HG02642 (cell line): Measurements from ENCODE around the gene CBX7.
A peak's percentile ranks its signal among the peaks of the same experiment; 100 is the strongest.
"Not testable (repeated sequence)": the region's sequence is repeated elsewhere in the genome, so short reads cannot be mapped to it uniquely, and the experiment has no call there.

Source experiments
- ATAC-seq: cut with Tn5 transposase; IDR thresholded peaks from one replicate; pipeline ENCODE4 v1.9.1; 2021; ENCODE audit warnings: mild to moderate bottlenecking; ENCODE audit not compliant: unreplicated experiment, poor library complexity

The CBX7 gene

DNA sequence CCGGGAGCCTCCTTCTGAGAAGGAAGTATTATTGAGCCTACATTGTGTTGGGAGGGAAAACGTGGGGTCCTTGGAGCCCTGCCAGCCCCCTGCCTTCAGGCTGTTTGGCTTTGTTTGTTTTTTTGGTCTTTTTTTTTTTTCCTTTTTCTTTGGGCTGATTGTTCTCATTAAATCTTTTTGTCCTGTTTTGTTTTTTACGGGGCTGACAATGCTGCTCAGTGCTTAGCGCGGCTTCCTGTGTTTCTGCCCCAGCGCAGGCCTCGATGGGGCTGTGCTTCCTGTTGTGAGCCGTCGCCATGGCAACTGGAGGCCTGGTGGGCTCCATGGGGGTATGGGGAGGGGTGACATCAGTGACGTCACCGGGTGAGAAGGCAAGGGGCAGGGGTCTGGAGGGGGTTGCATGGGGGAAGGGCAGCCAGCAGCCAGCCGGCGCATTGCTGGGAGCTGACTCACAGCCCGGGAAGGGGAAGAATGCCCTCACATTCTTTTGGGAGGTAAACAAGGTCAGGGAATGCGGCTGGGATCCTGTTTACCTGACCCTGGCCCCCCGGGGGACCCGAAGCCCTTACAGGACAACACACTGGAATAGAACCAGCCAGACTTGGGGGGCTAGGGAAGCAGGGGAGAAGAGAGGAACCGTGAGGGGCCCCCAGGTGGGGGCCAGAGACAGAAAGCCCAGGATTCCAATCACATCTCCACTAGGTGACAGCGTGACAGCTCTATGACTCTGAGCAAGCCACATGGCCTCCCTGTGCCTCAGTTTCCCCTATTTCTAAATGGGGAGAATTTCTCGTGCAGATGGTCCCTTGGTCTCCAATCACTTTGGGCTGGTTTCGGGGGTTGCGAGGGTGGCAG, 22.2 kb upstream of the CBX7 start:
- ATAC-seq = no peak

DNA sequence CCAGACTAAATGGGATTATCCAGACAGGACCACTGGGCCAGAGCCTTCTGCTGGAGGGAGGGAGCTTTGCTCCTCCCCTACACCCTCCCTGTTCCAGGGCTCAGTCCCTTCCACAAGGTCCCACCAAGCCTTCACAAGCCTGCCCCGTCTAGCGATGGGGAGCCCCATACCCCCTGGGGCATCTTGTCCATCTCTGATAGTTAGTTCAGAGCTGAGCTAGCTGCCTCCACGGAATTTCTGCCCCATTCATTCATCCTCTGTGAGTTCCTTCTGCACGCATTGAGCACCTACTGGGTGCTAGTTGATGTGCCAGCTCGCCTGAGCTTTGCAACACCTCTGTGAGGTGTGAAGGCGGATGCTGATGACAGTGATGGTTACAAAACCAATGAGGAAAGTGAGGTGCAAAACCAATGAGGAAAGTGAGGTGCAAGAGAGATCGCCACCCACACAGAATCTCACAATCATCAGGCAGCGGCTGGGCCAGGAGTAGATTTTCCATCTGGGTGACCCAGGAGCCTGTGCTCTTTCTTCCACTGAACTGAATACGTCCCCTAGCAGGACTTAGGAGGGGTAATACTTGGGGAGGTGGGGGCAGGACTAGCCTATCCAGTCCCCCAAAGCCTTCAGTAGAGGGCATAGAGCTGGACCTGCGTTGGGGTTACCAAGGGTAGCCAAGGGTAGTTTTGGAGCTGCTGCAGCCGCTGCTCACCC, 21.5 kb upstream of the CBX7 start:
- ATAC-seq = no peak

DNA sequence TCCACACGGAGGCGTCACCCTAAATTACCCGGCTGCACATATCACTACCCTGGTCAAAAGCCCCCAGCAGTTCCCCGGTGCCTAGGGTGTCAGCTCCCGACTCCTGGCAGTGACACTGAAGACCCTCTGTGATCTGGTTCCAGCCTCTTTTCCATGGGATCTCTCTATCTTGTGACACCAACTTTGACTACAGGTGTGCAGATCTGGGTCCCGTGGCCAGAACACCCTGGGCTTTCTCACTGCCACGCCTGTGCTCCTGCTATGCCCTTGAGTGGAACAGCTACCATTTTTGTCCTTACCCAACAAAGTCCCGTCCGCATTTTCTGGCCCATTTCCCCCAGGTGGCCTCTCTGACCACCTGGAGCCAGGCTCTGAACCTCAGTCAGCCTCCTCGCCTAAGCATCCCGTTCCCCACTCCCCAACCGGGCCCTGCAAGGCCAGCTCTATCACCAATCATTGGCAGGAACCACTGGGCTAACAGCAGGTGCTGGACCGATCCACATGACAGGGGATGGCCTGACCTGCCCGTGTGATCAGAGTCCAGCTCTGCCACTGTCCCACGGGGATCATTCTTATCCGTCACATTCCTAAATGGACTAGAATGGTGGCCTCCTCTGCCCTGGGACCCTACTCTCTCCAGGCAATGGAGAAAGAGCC, 20.7 kb upstream of the CBX7 start:
- ATAC-seq = no peak

DNA sequence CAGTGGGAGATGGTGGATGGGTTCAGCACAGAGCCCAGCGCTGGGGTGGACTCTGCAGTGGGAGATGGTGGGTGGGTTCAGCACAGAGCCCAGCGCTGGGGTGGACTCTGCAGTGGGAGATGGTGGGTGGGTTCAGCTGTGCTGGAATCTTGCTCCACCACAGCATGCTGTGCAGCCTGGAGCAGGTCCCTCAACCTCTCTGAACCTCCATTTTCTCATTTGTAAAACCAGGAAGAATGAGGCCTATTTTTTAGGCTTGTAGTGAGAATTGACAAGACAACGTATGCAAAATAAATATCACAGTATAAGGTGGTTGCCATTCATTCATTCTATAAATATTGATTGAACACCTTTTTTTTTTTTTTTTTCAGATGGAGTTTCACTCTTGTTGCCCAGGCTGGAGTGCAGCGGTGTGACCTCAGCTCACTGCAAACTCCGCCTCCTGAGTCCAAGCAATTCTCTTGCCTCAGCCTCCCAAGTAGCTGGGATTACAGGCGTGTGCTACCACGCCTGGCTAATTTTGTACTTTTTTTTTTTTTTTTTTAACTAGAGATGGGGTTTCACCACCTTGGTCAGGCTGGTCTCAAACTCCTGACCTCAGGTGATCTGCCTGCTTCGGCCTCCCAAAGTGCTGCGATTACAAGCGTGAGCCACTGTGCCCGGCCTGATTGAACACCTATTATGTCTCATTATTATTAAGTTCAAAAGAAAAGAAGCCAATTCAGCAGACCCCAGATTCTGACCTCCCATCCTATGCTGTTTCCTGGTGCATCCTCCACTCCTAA, 20.0 kb upstream of the CBX7 start:
- not testable (repeated sequence) for ATAC-seq

DNA sequence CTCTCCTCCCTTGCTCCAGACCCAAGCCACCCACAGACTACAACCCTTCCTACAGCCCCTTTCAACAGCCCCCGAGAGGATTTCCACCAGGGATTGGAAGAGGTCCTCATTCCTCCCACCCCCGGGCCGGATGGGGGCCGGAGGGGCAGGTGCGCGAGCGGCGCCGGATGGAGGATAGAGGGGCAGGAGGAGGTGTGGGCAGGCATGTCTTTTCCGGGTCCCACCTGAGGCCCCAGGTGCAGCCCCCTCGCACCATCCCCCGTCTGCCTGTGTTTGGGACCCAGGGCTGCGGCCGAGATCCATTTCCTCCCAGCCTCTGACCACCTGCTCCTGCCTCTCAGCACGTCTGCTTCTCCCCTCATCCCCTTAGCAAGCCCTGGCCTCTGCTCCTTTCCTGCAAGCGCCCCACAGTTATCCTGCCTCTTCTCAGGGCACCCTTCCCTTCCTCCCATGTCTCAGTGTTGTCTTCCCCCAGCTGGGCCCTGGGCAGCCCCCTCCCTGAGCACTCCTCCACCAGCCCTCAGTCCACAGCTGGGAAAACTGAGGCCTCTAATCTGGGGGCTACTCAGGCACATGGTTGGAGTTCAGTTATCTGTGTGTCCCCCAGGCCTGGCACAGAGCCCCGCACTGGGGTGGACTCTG, 19.3 kb upstream of the CBX7 start:
- no peak for ATAC-seq

DNA sequence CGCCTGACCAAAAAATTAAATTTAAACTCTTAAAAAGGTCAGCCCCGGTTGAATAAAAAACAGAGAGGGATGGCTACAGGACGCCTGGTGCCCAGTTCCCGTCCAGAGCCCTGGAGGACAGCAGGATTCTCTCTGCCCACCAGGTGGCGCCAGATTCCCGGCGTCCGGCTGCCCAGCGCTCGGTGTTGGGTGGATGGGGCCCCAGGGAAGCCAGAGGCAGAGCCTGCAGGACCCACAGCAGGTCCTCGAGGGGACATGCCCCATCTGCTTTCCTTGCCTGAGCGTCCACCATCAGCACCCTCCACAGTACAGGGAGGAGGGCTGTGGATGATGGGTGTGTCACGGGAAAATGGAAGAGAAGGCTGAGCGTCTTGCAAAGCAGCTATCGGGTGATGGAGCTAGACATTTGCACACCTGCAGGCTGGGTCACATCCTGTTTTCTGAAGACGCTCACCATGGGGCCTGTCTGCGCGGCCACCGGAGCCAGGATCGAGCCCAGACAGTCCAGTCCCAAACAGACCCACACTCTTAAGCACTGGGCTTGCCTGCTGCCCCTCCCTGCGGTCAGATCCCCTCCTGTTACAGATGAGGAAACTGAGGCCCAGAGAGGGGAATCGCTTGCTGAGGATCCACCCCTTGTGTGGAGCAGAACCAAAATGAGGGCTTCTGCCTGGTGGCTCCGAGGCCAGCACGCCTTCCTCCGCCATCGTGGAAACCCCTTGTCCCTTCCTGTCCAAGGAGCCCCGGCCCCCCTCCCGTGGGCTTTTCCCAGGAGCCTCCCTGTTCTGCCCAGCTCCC, 18.5 kb upstream of the CBX7 start:
- ATAC-seq = peak; percentile 59

DNA sequence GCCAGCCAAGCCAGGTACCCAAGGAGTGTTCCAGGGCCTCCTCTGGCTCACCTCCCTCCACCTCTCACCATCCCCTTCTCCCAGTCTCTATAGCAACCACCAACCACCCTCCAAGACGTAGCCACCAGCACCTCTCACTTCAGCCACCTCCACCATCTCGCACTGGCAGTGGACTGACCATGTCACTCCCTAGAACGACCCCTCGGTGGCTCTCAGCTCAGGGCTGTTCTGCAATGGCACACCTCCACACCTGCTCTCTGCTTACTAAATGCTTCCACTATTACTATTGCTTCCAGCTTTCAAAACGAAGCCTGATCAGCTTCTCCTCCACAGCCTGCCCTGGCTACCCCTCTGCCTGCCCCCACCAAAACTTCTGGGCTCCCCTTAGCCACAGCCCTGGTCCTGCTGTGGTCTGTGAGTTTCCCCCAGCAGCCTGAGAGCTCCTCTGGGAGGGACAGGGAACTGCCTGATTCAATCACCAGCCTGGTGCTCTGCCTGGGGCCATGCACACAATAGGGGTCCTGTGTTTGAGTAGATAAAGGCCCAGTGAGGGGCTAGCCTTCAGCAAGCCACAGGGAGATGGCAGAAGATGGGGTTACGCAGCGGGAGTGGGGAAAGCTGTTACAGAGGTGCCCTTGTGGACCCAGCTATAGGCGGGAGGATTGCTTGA, 17.5 kb upstream of the CBX7 start:
- no peak for ATAC-seq

DNA sequence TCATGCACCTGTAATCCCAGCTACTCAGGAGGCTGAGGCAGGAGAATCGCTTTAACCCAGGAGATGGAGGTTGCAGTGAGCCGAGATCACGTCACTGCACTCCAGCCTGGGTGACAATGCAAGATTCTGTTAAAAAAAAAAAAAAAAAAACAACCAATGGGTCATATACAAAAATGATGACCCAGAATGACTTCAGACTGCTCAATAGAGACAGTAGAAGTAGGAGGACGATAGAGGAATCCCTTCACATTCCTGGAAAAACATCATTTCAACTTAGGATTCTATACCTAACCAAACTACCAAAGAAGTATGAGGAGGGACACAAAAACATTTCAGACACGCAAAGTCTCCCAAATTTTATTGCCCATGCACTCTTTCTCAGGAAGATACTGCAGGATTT, 14.1 kb upstream of the CBX7 start:
- no peak for ATAC-seq

DNA sequence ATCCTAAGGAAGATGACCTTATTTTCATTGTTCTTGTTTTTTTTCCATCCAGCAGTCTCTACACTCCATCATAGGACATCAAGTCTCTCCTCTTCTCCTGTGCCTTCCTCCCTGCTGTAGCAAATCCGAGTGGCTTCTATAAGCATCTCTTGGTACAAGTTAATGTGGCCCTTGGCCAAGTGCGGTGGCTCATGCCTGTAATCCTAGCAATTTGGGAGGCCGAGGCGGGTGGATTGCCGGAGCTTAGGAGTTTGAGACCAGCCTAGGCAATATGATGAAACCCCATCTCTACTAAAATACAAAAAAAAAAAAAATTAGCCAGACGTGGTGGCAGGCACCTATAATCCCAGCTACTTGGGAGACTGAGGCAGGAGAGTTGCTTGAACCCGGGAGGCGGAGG, 3.6 kb upstream of the CBX7 start:
- not testable (repeated sequence) for ATAC-seq

DNA sequence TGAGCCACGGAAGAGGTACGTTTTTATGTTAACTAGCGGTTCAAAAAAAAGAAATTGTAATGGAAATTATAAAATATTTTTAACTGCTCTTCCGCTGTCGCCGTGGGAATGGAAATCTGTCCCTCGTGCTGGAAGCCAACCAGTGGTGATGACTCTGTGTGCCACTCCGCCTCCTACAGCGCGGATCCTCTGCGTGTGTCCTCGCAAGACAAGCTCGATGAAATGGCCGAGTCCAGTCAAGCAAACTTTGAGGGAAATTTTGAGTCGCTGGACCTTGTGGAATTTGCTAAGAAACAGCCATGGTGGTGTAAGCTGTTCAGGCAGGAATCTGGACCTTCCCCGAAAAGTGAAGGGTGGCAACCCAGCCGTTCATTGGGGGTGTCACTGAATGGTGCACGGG, 2.9 kb upstream of the CBX7 start:
- no peak for ATAC-seq

DNA sequence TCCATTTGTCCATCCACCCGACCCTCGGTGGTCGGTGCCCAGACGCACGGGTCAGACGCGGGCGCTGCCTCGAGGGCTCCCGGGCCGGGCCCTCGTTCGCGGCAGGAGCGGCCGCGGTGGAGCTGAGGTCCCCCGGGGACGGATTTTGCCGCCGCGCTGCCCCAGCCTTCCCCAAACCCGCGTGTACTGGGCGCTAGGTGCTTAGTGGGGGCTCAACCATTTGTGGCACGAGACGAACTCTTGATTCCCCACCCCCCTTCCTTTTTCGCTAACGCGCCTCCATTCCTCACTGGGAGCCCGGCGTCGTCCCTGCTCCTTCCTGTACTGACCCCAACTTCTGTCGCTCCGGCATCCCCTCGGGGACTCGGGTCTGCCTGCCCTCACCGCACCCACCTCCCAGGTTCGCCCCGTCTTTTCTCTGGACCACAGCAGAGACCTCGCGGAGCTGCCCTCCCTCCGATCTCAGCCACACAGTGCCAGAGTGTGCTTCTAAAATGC, 789 bp upstream of the CBX7 start:
- ATAC-seq = no peak

DNA sequence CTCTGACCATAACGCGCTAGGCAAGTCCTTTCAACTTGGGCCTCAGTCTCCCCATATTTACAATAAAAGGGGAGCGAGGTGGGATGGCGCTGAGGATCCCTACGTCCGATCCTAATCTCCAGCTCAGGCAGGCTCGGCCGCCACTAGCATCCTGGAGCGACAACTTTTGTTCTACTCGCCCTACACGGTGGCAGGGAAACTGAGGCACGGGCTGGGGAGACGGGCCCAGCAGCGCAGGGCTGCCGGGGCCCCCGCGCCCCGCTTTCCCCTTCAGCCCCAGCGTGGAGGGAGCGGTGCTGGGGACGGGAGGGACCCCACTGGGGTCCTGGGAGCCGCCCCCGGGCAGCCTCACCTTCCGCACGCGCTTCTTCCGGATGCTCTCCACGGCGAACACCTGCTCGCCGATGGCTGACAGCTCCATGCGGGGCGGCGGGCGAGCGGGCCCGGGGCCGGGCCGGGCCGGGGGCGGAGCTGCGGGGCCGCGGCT, 413 bp downstream of the CBX7 start:
- ATAC-seq = no peak

DNA sequence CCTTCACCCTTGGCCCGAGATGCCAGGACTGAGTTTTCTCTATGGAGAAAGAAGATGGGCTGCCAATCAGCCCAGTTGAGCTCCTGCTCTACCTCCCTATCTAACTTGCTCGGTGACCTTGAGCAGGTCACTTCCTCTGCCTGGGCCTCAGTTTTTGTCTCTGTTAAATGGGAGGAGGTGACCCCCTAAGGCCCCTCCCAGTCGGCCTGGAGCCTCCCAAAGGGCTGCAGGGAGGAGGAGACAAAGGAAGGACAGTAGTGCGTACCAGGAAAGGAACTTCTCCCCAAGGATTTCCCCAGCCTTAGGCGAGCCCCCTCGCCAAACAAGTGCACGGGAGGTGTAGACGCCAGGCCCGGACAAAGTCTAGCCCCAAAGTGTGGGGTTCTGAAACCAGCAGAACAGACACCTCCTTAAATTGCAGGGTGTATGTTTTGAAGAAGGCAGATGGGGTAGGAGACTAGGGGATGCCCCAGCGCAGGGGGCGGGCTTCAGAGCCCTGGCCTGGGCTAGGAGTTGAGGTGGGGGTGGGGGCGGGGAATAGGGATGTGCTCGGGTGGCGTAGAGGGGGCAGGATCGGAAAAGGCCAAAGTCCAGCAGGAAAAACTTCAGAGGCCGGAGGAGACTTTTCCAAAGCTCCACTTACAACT, 1.0 kb downstream of the CBX7 start:
- no peak for ATAC-seq

DNA sequence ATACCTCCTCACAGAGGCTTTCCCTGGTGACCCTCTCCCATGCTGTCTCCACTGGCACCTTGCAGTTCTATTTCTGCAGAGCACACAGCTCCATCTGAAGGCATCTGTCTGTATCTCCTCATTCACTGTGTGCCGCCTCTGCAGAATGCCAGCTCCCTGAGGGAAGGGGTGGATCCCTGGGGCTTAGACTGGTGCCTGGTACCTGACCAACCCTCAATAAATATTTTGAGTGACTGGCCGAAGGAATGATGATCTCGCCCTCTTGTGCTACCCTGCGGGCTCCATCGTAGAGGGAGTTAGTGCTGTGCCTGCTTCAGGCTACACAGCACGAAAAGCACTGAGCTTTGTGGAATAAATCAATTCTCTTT, 1.6 kb downstream of the CBX7 start:
- ATAC-seq = no peak

DNA sequence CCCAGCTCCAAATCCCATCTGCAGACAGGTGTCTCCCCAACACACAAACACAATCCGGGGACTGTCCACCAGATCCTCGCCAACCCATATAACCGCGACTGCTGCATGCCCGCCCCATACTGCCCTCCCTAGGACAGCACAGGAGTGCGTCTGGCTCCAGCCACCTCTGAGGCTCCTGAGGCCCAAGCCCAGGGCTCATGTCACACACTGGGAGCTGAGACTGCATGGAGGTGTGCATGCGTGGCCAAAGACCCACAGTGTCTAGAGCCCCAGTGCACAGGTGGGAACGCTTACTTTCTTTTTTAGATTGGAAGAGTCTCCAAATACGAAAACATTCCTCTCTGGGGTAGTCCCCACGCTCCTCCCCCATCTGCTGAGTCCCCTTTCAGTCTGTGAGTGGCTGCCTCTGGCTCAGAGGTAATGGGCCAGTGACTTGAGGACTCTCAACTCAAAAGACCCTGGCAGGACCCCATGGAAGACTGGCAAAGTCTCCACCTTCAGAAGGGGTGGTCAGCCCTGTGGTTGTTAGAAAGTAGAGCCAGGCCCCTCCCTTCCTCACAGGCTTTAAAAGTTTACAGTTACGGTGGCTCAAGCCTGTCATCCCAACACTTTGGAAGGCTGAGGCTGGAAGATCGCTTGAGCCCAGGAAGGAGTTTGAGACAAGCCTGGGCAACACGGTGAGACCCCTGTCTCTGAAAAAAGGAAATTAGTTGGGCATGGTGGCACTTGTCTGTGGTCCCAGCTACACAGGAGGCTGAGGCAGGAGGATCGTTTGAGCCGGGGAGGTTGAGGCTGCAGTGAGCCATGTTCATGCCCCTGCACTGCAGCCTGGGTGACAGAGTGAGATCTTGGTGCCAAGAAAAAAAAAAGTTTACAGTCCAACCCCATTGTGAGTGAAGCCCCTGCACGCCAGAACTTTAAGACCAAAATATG, 2.3 kb downstream of the CBX7 start:
- no peak for ATAC-seq

DNA sequence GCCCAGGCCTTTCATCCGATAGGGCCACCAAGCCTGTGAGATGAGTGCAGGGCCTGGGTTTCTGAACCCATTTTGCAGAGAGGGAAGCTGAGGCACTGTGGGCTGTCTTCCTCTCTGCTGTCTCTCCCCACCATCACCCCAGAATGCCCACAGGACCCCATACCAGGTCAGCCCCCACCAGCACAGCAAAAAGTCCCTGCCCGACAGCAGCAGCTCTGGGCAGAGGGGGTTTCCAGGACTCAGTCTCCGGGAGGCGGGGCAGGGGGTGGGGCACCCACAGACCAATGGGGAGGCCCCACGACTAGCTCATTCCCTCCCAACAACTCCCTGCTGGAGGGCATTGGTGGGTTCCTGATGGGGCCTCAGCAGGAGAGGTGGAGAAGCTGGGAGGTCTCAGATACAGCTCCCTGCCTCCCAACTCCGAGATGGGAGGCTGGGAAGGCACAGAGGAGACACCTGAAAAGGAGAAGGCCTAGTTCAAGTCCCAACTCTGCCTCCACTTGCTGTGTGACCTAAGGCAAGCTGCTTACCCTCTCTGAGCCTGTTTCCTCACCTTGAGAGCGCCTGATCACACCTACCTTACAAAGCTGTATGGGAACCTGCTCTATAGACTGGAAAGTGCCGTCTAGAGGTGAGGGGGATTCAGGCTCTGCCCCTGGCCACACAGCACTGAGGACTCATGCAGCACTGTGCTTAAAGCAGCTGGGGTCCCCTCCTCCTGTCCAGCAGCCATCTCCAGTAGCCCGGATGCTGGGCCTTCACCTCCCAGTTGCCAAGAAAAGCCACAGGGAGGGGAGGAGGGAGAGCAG, 3.5 kb downstream of the CBX7 start:
- no peak for ATAC-seq
